Measurements from ENCODE around the gene XYLT1.
A peak's percentile ranks its signal among the peaks of the same experiment; 100 is the strongest.

The XYLT1 gene

GRCh38 chr16:17474572-17474971 is 3.8 kb upstream of the XYLT1 start (continued):
- no peak for TF ChIP-seq PPARA (CRISPR knock-in tag; IDR thresholded peaks at IDR 0.05; ENCODE audit: borderline replicate concordance)

- ATAC-seq, result no peak
Observed at GRCh38 chr16:17474037-17474436, 3.3 kb upstream of the XYLT1 start.

GRCh38 chr16:17471719-17472461 is 1.1 kb upstream of the XYLT1 start:
- TF ChIP-seq BACH2 (CRISPR knock-in tag; IDR thresholded peaks at IDR 0.05; ENCODE audit: borderline replicate concordance), result no peak
- no peak for TF ChIP-seq TCF4 (CRISPR knock-in tag; IDR thresholded peaks at IDR 0.05; ENCODE audit: borderline replicate concordance)
- no peak for TF ChIP-seq CREB5 (CRISPR knock-in tag; IDR thresholded peaks at IDR 0.05; ENCODE audit: low read depth)
- TF ChIP-seq OSR1 (CRISPR knock-in tag; IDR thresholded peaks at IDR 0.05), result no peak
- no peak for TF ChIP-seq ZNF8 (CRISPR knock-in tag; IDR thresholded peaks at IDR 0.05)
- TF ChIP-seq TOX (CRISPR knock-in tag; IDR thresholded peaks at IDR 0.05; ENCODE audit: borderline replicate concordance), result no peak
- no peak for TF ChIP-seq PPARA (CRISPR knock-in tag; IDR thresholded peaks at IDR 0.05; ENCODE audit: borderline replicate concordance)
- TF ChIP-seq ARNTL (CRISPR knock-in tag; IDR thresholded peaks at IDR 0.05; ENCODE audit: borderline replicate concordance, low read depth), result no peak
- TF ChIP-seq SNAI2 (CRISPR knock-in tag; IDR thresholded peaks at IDR 0.05), result no peak
- no peak for TF ChIP-seq ZNF565 (CRISPR knock-in tag; conservative IDR thresholded peaks at IDR 0.05; ENCODE audit: low read depth)
- TF ChIP-seq GLIS3 (CRISPR knock-in tag; IDR thresholded peaks at IDR 0.05), result no peak
- peak; percentile 23 for ATAC-seq

More at GRCh38 chr16:17474037-17474436, 3.3 kb upstream of the XYLT1 start:
- TF ChIP-seq ZFP30 (CRISPR knock-in tag; IDR thresholded peaks at IDR 0.05) (no peak), ZFP3 (CRISPR knock-in tag; IDR thresholded peaks at IDR 0.05) (0 out of 2 replicates have a peak, but pooled peaks have one; percentile 28)

GRCh38 chr16:17470182-17470907 is 415 bp downstream of the XYLT1 start:
- no peak for ATAC-seq

More at GRCh38 chr16:17470182-17470907, 415 bp downstream of the XYLT1 start:
- TF ChIP-seq ZNF70 (CRISPR knock-in tag; IDR thresholded peaks at IDR 0.05), result no peak
- no peak for TF ChIP-seq CSRNP3 (CRISPR knock-in tag; IDR thresholded peaks at IDR 0.05)
- TF ChIP-seq TSHZ2 (CRISPR knock-in tag; IDR thresholded peaks at IDR 0.05), result no peak
- no peak for TF ChIP-seq CREB5 (CRISPR knock-in tag; IDR thresholded peaks at IDR 0.05; ENCODE audit: low read depth)
- TF ChIP-seq PPARA (CRISPR knock-in tag; IDR thresholded peaks at IDR 0.05; ENCODE audit: borderline replicate concordance), result no peak
- TF ChIP-seq BACH2 (CRISPR knock-in tag; IDR thresholded peaks at IDR 0.05; ENCODE audit: borderline replicate concordance), result no peak
- no peak for TF ChIP-seq ESRRG (CRISPR knock-in tag; IDR thresholded peaks at IDR 0.05)
